GM23248 (cell line): ENCODE measurements around the gene CABP7.

Experiments used
- EZH2 ChIP-seq: fragments of 200-600 bp; sonication (generic); IDR thresholded peaks from 2 replicates; pipeline ENCODE4 v1.6.1; 2018; ENCODE audit warnings: antibody characterized with exemption, mild to moderate bottlenecking; ENCODE audit not compliant: insufficient read depth, poor library complexity, severe bottlenecking
- EZH2phosphoT487 ChIP-seq: fragments of 200-600 bp; sonication (generic); IDR thresholded peaks from 2 replicates; pipeline ENCODE4 v1.6.1; 2018; ENCODE audit warnings: antibody characterized with exemption, moderate library complexity, mild to moderate bottlenecking, low read depth; ENCODE audit not compliant: insufficient read depth

GRCh38 chr22:29705651-29706050 is 14.2 kb upstream of the CABP7 start:
- no peak for TF ChIP-seq EZH2phosphoT487
- no peak for TF ChIP-seq EZH2
